CD14-positive monocyte (primary cell): ENCODE measurements around the gene GAS7. TPM values are rescaled to one million over a fixed set of nuclear protein-coding genes. Genes with fewer than 3 reads are reported as not detected.

ENCODE experiments used
- DNase-seq, 3 donors: peaks; one replicate each; pipeline ENCODE4 v3.0.0-alpha.2; 2011 to 2022
- H2AFZ ChIP-seq: 2 replicates; pipeline ENCODE4 v1.6.0; 2012; ENCODE audit warnings: mild to moderate bottlenecking, low read depth, low read length, inconsistent platforms; ENCODE audit not compliant: insufficient read depth, poor library complexity, severe bottlenecking
- H3K27ac ChIP-seq, 2 donors: 1 replicate in 1 of 2; 2 replicates in 1 of 2; pipeline ENCODE4 v1.5.1; 2012 to 2013; ENCODE audit warnings: low read length in 2 of 2, control low read depth in 1 of 2, inconsistent platforms in 1 of 2, low read depth in 1 of 2, mild to moderate bottlenecking in 1 of 2
- H3K27me3 ChIP-seq, 2 donors: one replicate each; pipeline versions ENCODE4 v1.6.0 to v1.6.1; 2011 to 2013; ENCODE audit warnings: low read length in 2 of 2; ENCODE audit not compliant: control insufficient read depth in 2 of 2, insufficient read depth in 2 of 2
- H3K36me3 ChIP-seq, 2 donors: replicated peaks in 1 of 2; 1 replicate in 1 of 2; 2 replicates in 1 of 2; pipeline versions ENCODE4 v1.5.1 to v1.6.1; 2012 to 2013; ENCODE audit warnings: low read length in 2 of 2, control low read depth in 1 of 2, inconsistent platforms in 1 of 2, mild to moderate bottlenecking in 1 of 2; ENCODE audit not compliant: insufficient read depth in 2 of 2, control insufficient read depth in 1 of 2
- H3K4me1 ChIP-seq, 2 donors: 1 replicate in 1 of 2; 2 replicates in 1 of 2; pipeline versions ENCODE4 v1.5.1 to v1.6.1; 2012 to 2013; ENCODE audit warnings: low read length in 2 of 2, control low read depth in 1 of 2, inconsistent platforms in 1 of 2, mild to moderate bottlenecking in 1 of 2, moderate library complexity in 1 of 2; ENCODE audit not compliant: insufficient read depth in 2 of 2, control insufficient read depth in 1 of 2
- H3K4me2 ChIP-seq: replicated peaks from 2 replicates; pipeline ENCODE3; 2012; ENCODE audit warnings: low read length, moderate library complexity, mild to moderate bottlenecking; ENCODE audit not compliant: poor library complexity, severe bottlenecking; ENCODE audit errors: extremely low read depth
- H3K4me3 ChIP-seq, 3 experiments: fragments of 200-600 bp in 1 of 3; sonication (generic) in 1 of 3; replicated peaks in 1 of 3; 1 replicate in 2 of 3; 2 replicates in 1 of 3; pipeline ENCODE4 v1.5.1; 2011 to 2013; ENCODE audit warnings: low read length in 3 of 3, mild to moderate bottlenecking in 3 of 3, control low read depth in 2 of 3, low read depth in 2 of 3, inconsistent platforms in 1 of 3, moderate library complexity in 1 of 3
- H3K79me2 ChIP-seq: 2 replicates; pipeline ENCODE4 v1.6.0; 2012; ENCODE audit warnings: mild to moderate bottlenecking, control low read depth, inconsistent platforms, low read length, moderate library complexity; ENCODE audit not compliant: insufficient read depth
- H3K9ac ChIP-seq: 2 replicates; pipeline ENCODE4 v1.6.0; 2017; ENCODE audit warnings: low read length, mild to moderate bottlenecking; ENCODE audit not compliant: insufficient read depth, poor library complexity, severe bottlenecking
- H3K9me3 ChIP-seq, 2 donors: replicated peaks in 1 of 2; 1 replicate in 1 of 2; 2 replicates in 1 of 2; pipeline versions ENCODE4 v1.5.1 to v1.6.1; 2012 to 2013; ENCODE audit warnings: low read length in 2 of 2, control low read depth in 1 of 2; ENCODE audit not compliant: control insufficient read depth in 1 of 2, insufficient read depth in 1 of 2
- H4K20me1 ChIP-seq: 2 replicates; pipeline ENCODE4 v1.6.0; 2012; ENCODE audit warnings: mild to moderate bottlenecking, low read length, control low read depth, moderate library complexity; ENCODE audit not compliant: insufficient read depth
- H3K27ac Mint-ChIP-seq, 7 donors: one replicate each; pipeline ENCODE4 v1.8.0; 2020; ENCODE audit warnings: mild to moderate bottlenecking in 7 of 7, mixed read lengths in 7 of 7, moderate library complexity in 6 of 7, inconsistent platforms in 2 of 7
- H3K27me3 Mint-ChIP-seq, 3 donors: one replicate each; pipeline ENCODE4 v1.8.0; 2021 to 2022; ENCODE audit warnings: low read depth in 3 of 3, mild to moderate bottlenecking in 3 of 3, mixed read lengths in 3 of 3, moderate library complexity in 3 of 3, inconsistent platforms in 1 of 3
- H3K36me3 Mint-ChIP-seq, 2 donors: one replicate each; pipeline ENCODE4 v1.8.0; 2020; ENCODE audit warnings: mixed read lengths in 2 of 2, inconsistent platforms in 1 of 2, mild to moderate bottlenecking in 1 of 2
- H3K4me1 Mint-ChIP-seq: one replicate; pipeline ENCODE4 v1.8.0; 2020; ENCODE audit warnings: mild to moderate bottlenecking, mixed read lengths
- H3K4me3 Mint-ChIP-seq, 2 donors: one replicate each; pipeline ENCODE4 v1.8.0; 2020; ENCODE audit warnings: mild to moderate bottlenecking in 2 of 2, mixed read lengths in 2 of 2, moderate library complexity in 1 of 2
- H3K9me3 Mint-ChIP-seq, 7 donors: one replicate each; pipeline ENCODE4 v1.8.0; 2020 to 2022; ENCODE audit warnings: mixed read lengths in 7 of 7, mild to moderate bottlenecking in 6 of 7, moderate library complexity in 6 of 7, inconsistent platforms in 2 of 7
- CTCF ChIP-seq: fragments of 200-600 bp; IDR thresholded peaks from one replicate; pipeline ENCODE4 v1.8.0; 2022; ENCODE audit warnings: antibody characterized with exemption, mild to moderate bottlenecking
- WGBS: methylation state at CpG from one replicate; pipeline ENCODE4 v1.1.5; 2013; ENCODE audit warnings: missing lambda C conversion rate; ENCODE audit not compliant: insufficient coverage; 5-methylcytosine and 5-hydroxymethylcytosine counted together
- intact Hi-C, 2 donors: fragments of 100-400 bp; cut with micrococcal nuclease; formaldehyde crosslinking; loops; one replicate each; pipeline versions ENCODE4 v1.15.0 to v1.15.1; 2023
- polyA plus RNA-seq, 3 donors: library from polyadenylated mRNA; depleted of rRNA in 1 of 3; unstranded in 2 of 3; stranded (reverse) in 1 of 3; fragments of 300-500 nt in 2 of 3; fragments of >200 nt in 1 of 3; fragmentation: Illumina TruSeq in 2 of 3; gene quantifications; 1 replicate in 2 of 3; 2 replicates in 1 of 3; pipeline ENCODE4 v1.2.3, GENCODE V29; 2012 to 2021

Gene GAS7
- polyA plus RNA-seq, 3 donors, result 53.1 to 91.9 (median 66.6) TPM

DNA sequence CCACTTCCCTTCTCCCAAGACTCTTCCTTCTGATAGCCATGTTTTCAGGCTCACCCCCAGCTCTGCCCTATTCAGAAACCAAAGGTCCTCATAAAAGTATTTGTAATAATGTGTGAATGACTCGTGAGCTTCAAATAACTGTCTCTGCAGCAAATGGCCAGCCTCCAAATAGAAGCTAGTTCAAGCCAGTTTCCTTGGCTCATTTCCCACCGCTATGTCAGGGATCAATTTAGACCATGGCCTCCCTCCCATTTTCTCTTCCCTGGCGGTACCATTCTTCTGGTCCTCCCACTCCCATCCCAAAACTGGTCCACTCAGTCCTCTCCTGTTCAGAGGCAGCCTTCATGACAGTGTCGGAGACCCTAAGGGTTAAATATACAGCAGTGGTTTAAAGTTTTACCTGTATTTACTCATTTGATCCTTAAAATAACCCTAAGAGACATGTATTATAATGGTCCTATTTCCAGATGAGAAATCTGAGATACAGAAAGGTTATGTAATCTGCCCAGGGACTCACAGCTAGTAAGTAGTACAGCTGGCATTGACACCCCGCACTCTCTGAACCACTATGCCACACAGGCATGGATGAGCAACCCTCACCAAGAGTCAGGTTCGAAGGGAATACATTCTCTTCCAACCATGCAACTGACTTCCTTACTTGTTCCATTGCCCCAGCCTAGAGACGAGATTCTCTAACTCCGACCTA is 42.9 kb downstream of the GAS7 start:
- intact Hi-C loops, result loop anchor here in 1 of 2 donors (5.0 kb wide), 1 partner anchor 93 kb away; no protein-coding TSS in a partner anchor
- peaks cover 11 to 14% of the 10 kb centered on the region in 2 donors for H3K36me3 Mint-ChIP-seq
- H3K4me3 ChIP-seq, result peak overlapping the region in 1 of 3 experiments; percentile 41
- WGBS, result 70% methylated on average over 4 of the region's 8 CpGs
- H3K4me1 ChIP-seq, result peaks cover 75 to 79% of the 10 kb centered on the region in 2 donors
- H3K27me3 ChIP-seq, result no peaks in the 10 kb centered on the region
- no peaks in the 10 kb centered on the region for H4K20me1 ChIP-seq
- TF ChIP-seq CTCF, result no peak
- H3K9ac ChIP-seq, result no peak overlapping the region
- no peaks in the 10 kb centered on the region for H3K36me3 ChIP-seq
- no peaks in the 10 kb centered on the region for H3K9me3 ChIP-seq
- H3K9me3 Mint-ChIP-seq, result peaks cover 0 to 4% (median 0%) of the 10 kb centered on the region in 7 donors
- H3K4me2 ChIP-seq, result peak overlapping the region; percentile 57
- peak overlapping the region; percentile 97 to 99 for H3K27ac ChIP-seq
- DNase-seq, result no peak
- peaks cover 0 to 3% (median 0%) of the 10 kb centered on the region in 3 donors for H3K27me3 Mint-ChIP-seq
- no peak overlapping the region for H2AFZ ChIP-seq
- H3K27ac Mint-ChIP-seq, result peak overlapping the region; percentile 97 to 99 (median 98)
- peaks cover 66% of the 10 kb centered on the region for H3K79me2 ChIP-seq
- peaks cover 63% of the 10 kb centered on the region for H3K4me1 Mint-ChIP-seq
- H3K4me3 Mint-ChIP-seq, result no peak overlapping the region

DNA sequence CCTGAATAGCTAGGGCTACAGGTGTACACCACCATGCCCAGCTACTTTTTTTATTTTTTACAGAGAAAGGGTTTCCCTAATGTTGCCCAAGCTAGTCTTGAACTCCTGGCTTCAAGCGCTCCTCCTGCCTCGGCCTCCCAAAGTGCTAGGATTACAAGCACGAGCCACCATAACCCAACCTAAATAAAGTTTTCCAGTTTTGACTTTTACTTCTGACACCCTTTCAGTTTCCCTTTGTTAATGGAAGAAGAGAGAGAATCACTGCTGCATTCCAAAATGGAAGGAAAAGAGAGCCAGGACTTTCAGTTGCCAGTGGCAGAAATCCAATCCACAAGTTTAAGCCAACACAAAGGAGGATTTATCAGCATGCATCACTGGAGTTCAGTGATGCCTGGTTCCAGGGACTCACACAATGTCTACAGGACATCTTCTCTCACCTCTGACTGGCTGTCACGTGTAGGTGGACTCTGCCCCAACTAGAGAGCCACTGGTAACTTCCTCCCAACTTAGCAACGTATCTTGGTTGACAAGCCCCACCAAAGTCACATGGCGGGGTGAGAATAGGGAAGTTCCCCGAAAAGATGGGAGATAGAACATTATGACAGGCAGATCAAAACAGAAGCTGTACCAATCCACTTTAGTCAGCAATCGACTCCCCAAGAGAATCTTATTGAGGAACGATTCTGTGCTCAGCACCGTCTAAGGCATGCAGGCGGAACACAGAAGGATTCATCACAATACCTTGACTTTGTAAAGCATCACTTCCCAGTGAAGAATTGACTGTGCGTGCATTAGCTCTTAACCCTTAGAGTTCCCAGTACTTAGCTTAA is 46.5 kb downstream of the GAS7 start:
- Mint-ChIP-seq H3K36me3 (peaks cover 9 to 16% of the 10 kb centered on the region in 2 donors), H3K4me1 (peaks cover 77% of the 10 kb centered on the region), H3K9me3 (peaks cover 0 to 4% (median 0%) of the 10 kb centered on the region in 7 donors), H3K4me3 (peak overlapping the region; percentile 6 to 71), H3K27ac (peak overlapping the region; percentile 98 to 100 (median 98)), H3K27me3 (peaks cover 0 to 3% (median 0%) of the 10 kb centered on the region in 3 donors)
- Histone ChIP-seq H3K4me1 (peaks cover 80 to 98% of the 10 kb centered on the region in 2 donors), H3K27me3 (no peaks in the 10 kb centered on the region), H4K20me1 (no peaks in the 10 kb centered on the region), H3K27ac (peak overlapping the region; percentile 95 to 97), H2AFZ (no peak overlapping the region), H3K9ac (peak overlapping the region; percentile 35), H3K4me3 (peak overlapping the region in 1 of 3 experiments; percentile 9), H3K9me3 (no peaks in the 10 kb centered on the region), H3K36me3 (no peaks in the 10 kb centered on the region), H3K4me2 (peak overlapping the region; percentile 33), H3K79me2 (peaks cover 73% of the 10 kb centered on the region)
- TF ChIP-seq CTCF, result no peak
- DNase-seq, result peak; percentile 95 to 99 (median 97)
- intact Hi-C loops, result loop anchor here in 1 of 2 donors (2.0 to 5.0 kb wide), 2 partner anchors 37 to 135 kb away; no protein-coding TSS in a partner anchor
- 5% methylated on average over 4 of the region's 12 CpGs for WGBS
